Adrenal gland (tissue), 12 donors: Measurements from ENCODE around the gene CHTF8. TPM values are rescaled to one million over a fixed set of nuclear protein-coding genes. Genes with fewer than 3 reads are reported as not detected.

Experiments
- DNase-seq, 7 donors: peaks; one replicate each; pipeline ENCODE4 v3.0.0-alpha.2; 2019 to 2020
- H3K27ac ChIP-seq, 5 donors: fragments of 200-600 bp; sonication (generic) in 4 of 5; 1 replicate in 3 of 5; 2 replicates in 2 of 5; pipeline versions ENCODE4 v1.5.1 to v1.8.0; 2016 to 2020; ENCODE audit warnings: mild to moderate bottlenecking in 1 of 5
- H3K27me3 ChIP-seq: fragments of 200-600 bp; 2 replicates; pipeline ENCODE4 v1.8.0; 2021
- H3K36me3 ChIP-seq, 2 donors: fragments of 200-600 bp; replicated peaks in 1 of 2; 1 replicate in 1 of 2; 2 replicates in 1 of 2; pipeline versions ENCODE4 v1.5.1 to v1.8.0; 2018 to 2022
- H3K4me1 ChIP-seq, 2 donors: fragments of 200-600 bp; replicated peaks in 1 of 2; 1 replicate in 1 of 2; 2 replicates in 1 of 2; pipeline versions ENCODE4 v1.5.1 to v1.8.0; 2018 to 2021
- H3K4me3 ChIP-seq, 4 donors: fragments of 200-600 bp; sonication (generic) in 3 of 4; one replicate each; pipeline ENCODE4 v1.5.1; 2016 to 2018
- H3K9me3 ChIP-seq, 3 donors: fragments of 200-600 bp; sonication (generic) in 1 of 3; replicated peaks in 1 of 3; 1 replicate in 2 of 3; 2 replicates in 1 of 3; pipeline versions ENCODE4 v1.5.1 to v1.8.0; 2016 to 2021
- CTCF ChIP-seq, 6 experiments: fragments of 450-650 bp in 4 of 6; fragments of 200-600 bp in 2 of 6; sonication (generic) in 1 of 6; IDR thresholded peaks; 1 replicate in 5 of 6; 2 replicates in 1 of 6; pipeline versions ENCODE4 v1.5.1 to v1.8.0; 2016 to 2021; ENCODE audit warnings: antibody characterized with exemption in 6 of 6, mild to moderate bottlenecking in 2 of 6, moderate library complexity in 1 of 6
- POLR2A ChIP-seq, 2 donors: fragments of 450-650 bp; IDR thresholded peaks; one replicate each; pipeline ENCODE4 v1.6.1; 2017; ENCODE audit warnings: antibody characterized with exemption in 2 of 2, mild to moderate bottlenecking in 2 of 2, moderate library complexity in 1 of 2
- WGBS, 4 donors: extraction: QIAGEN DNeasy Blood & Tissue Kit in 2 of 4; methylation state at CpG; one replicate each; pipeline versions ENCODE4 v1.1.5 to v1.1.7; 2013 to 2017; 5-methylcytosine and 5-hydroxymethylcytosine counted together
- intact Hi-C, 2 donors: fragments of 100-400 bp; cut with DNase I; formaldehyde crosslinking; loops; one replicate each; pipeline versions ENCODE4 v1.14.1 to v1.15.0; 2022 to 2023
- polyA plus RNA-seq, 3 donors: library from polyadenylated mRNA; stranded (reverse); fragments of 200-250 nt in 2 of 3; fragments of 350-450 nt in 1 of 3; fragmentation: Illumina TruSeq in 1 of 3; extraction: RNeasy Lipid Tissue Mini Kit (QIAGEN cat#74804) in 1 of 3; gene quantifications; one replicate each; pipeline ENCODE4 v1.2.3, GENCODE V29; 2013 to 2014
- total RNA-seq, 9 donors: library from RNA; depleted of rRNA in 4 of 9; stranded (reverse); fragments of >200 nt in 4 of 9; fragments of 120-200 nt in 1 of 9; fragmentation: NEBNext Ultra II Directional in 1 of 9; extraction: Animal tissue kit (Norgen Biotek cat#: 25700) in 1 of 9; gene quantifications; one replicate each; pipeline versions ENCODE4 v1.1.0 to v1.2.4, GENCODE V29; 2013 to 2023
- donor health status: healthy with polysubstance abuse.
- donor health status: Bipolar disorder and iron deficiency.
- donor health status: DM: yes; HTN: yes; CAD: no.
- donor health status: DM: no; HTN: no; CAD: no.
- donor health status: DM: no; HTN: no; CAD: no.
- donor health status: DM: yes; HTN: yes; CAD: no.

The CHTF8 gene
- total and polyA plus RNA-seq, 12 donors: 34.0 to 207 (median 81.7) TPM

GRCh38 chr16:69133373-69133954 is 1.1 kb upstream of the CHTF8 start:
- Histone ChIP-seq H3K27me3 (no peaks in the 10 kb centered on the region), H3K4me3 (peak overlapping the region in 2 of 4 donors; percentile 99), H3K4me1 (peaks cover 9 to 34% of the 10 kb centered on the region in 2 donors), H3K9me3 (no peaks in the 10 kb centered on the region), H3K27ac (no peak overlapping the region), H3K36me3 (peaks cover 0 to 20% of the 10 kb centered on the region in 2 donors)
- TF ChIP-seq CTCF (IDR thresholded peaks at IDR 0.05) (no peak), POLR2A (IDR thresholded peaks at IDR 0.05) (no peak)
- DNase-seq: no peak
- WGBS, 4 donors: 38 to 49% (median 43%) methylated on average over 5 of the region's 5 CpGs
- intact Hi-C loops: no loop called here

GRCh38 chr16:69131839-69132423 is 457 bp downstream of the CHTF8 start:
- TF ChIP-seq CTCF (IDR thresholded peaks at IDR 0.05) (no peak), POLR2A (IDR thresholded peaks at IDR 0.05) (no peak)
- DNase-seq: peak; percentile 69 to 87 (median 80)
- Histone ChIP-seq H3K4me3 (peak overlapping the region; percentile 66 to 99 (median 97)), H3K9me3 (no peaks in the 10 kb centered on the region), H3K27me3 (no peaks in the 10 kb centered on the region), H3K27ac (peak overlapping the region; percentile 68 to 99 (median 80)), H3K36me3 (peaks cover 0 to 8% of the 10 kb centered on the region in 2 donors), H3K4me1 (peaks cover 9 to 44% of the 10 kb centered on the region in 2 donors)
- intact Hi-C loops: no loop called here
- 0 to 2% (median 1%) methylated on average over 28 to 51 of the region's 53 CpGs for WGBS, 4 donors

GRCh38 chr16:69131167-69131838 is 1.1 kb downstream of the CHTF8 start:
- Histone ChIP-seq H3K27me3 (no peaks in the 10 kb centered on the region), H3K4me3 (peak overlapping the region; percentile 60 to 99 (median 82)), H3K27ac (peak overlapping the region; percentile 2 to 99 (median 80)), H3K36me3 (peaks cover 0 to 5% of the 10 kb centered on the region in 2 donors), H3K4me1 (peaks cover 9 to 44% of the 10 kb centered on the region in 2 donors), H3K9me3 (no peaks in the 10 kb centered on the region)
- DNase-seq: peak in 1 of 7 donors; percentile 50
- TF ChIP-seq POLR2A (IDR thresholded peaks at IDR 0.05) (no peak), CTCF (IDR thresholded peaks at IDR 0.05) (no peak)
- intact Hi-C loops: no loop called here
- WGBS, 4 donors: 14 to 22% (median 19%) methylated on average over 15 of the region's 15 CpGs

GRCh38 chr16:69130461-69130860 is 1.9 kb downstream of the CHTF8 start:
- no peak for DNase-seq
- Histone ChIP-seq H3K27me3 (no peaks in the 10 kb centered on the region), H3K27ac (no peak overlapping the region), H3K36me3 (peaks cover 0 to 5% of the 10 kb centered on the region in 2 donors), H3K4me1 (peaks cover 9 to 44% of the 10 kb centered on the region in 2 donors), H3K9me3 (no peaks in the 10 kb centered on the region), H3K4me3 (no peak overlapping the region)
- TF ChIP-seq CTCF (IDR thresholded peaks at IDR 0.05): no peak
- TF ChIP-seq POLR2A (IDR thresholded peaks at IDR 0.05): no peak
- whole genome bisulfite sequencing, 4 donors: 78 to 84% (median 80%) methylated on average over 6 of the region's 6 CpGs
- intact Hi-C loops: no loop called here
